HEK293 (cell line): Measurements from ENCODE around the gene ACVR2B.

ENCODE experiments used
- CTCF ChIP-seq: fragments of 450-650 bp; formaldehyde crosslinking; IDR thresholded peaks from 2 replicates; pipeline ENCODE4 v1.5.1; 2016; ENCODE audit warnings: missing biosample characterization, missing genetic modification characterization
- ZBTB20 ChIP-seq: fragments of 450-650 bp; formaldehyde crosslinking; IDR thresholded peaks from 2 replicates; pipeline ENCODE4 v1.5.1; 2016; ENCODE audit warnings: missing biosample characterization, missing genetic modification characterization
- ZFHX2 ChIP-seq: fragments of 450-650 bp; formaldehyde crosslinking; conservative IDR thresholded peaks from 2 replicates; pipeline ENCODE4 v1.5.1; 2016; ENCODE audit warnings: missing biosample characterization, missing genetic modification characterization
- ZNF138 ChIP-seq: fragments of 450-650 bp; formaldehyde crosslinking; IDR thresholded peaks from 2 replicates; pipeline ENCODE4 v1.5.1; 2016; ENCODE audit warnings: missing biosample characterization, missing genetic modification characterization, borderline replicate concordance
- ZNF146 ChIP-seq: fragments of 450-650 bp; formaldehyde crosslinking; IDR thresholded peaks from 2 replicates; pipeline ENCODE4 v1.5.1; 2016; ENCODE audit warnings: missing biosample characterization, missing genetic modification characterization
- ZNF26 ChIP-seq: fragments of 450-650 bp; formaldehyde crosslinking; IDR thresholded peaks from 2 replicates; pipeline ENCODE4 v1.5.1; 2016; ENCODE audit warnings: missing biosample characterization, missing genetic modification characterization
- ZNF350 ChIP-seq: fragments of 450-650 bp; formaldehyde crosslinking; IDR thresholded peaks from 2 replicates; pipeline ENCODE4 v1.5.0; 2017; ENCODE audit warnings: missing biosample characterization, mild to moderate bottlenecking, missing genetic modification characterization
- ZNF366 ChIP-seq: fragments of 450-650 bp; formaldehyde crosslinking; conservative IDR thresholded peaks from 2 replicates; pipeline ENCODE4 v1.5.1; 2016; ENCODE audit warnings: missing biosample characterization, missing genetic modification characterization
- ZNF585B ChIP-seq: fragments of 450-650 bp; formaldehyde crosslinking; IDR thresholded peaks from 2 replicates; pipeline ENCODE4 v1.5.1; 2016; ENCODE audit warnings: missing biosample characterization, missing genetic modification characterization
- ZNF626 ChIP-seq: fragments of 450-650 bp; sonication (Bioruptor Pico); formaldehyde crosslinking; IDR thresholded peaks from 2 replicates; pipeline ENCODE4 v1.5.1; 2018; ENCODE audit warnings: missing biosample characterization, missing genetic modification characterization, inconsistent platforms
- ZNF629 ChIP-seq: fragments of 450-650 bp; formaldehyde crosslinking; IDR thresholded peaks from 2 replicates; pipeline ENCODE4 v1.5.1; 2017; ENCODE audit warnings: missing biosample characterization, missing genetic modification characterization
- ZNF76 ChIP-seq: fragments of 450-650 bp; formaldehyde crosslinking; IDR thresholded peaks from 2 replicates; pipeline ENCODE4; 2016; ENCODE audit warnings: low read depth, missing biosample characterization, missing genetic modification characterization, borderline replicate concordance
- ZNF792 ChIP-seq: fragments of 450-650 bp; formaldehyde crosslinking; IDR thresholded peaks from 2 replicates; pipeline ENCODE4 v1.5.1; 2016; ENCODE audit warnings: missing biosample characterization, missing genetic modification characterization
- ZXDB ChIP-seq: fragments of 450-650 bp; formaldehyde crosslinking; IDR thresholded peaks from 2 replicates; pipeline ENCODE4 v1.5.1; 2016; ENCODE audit warnings: missing biosample characterization, missing genetic modification characterization

- TF ChIP-seq ZNF626 (tag by site-specific recombination): no peak
- TF ChIP-seq CTCF: no peak
- TF ChIP-seq ZNF585B (tag by site-specific recombination): no peak
- TF ChIP-seq ZNF629: peak; percentile 29; the same call in 1 of the 2 replicates
- TF ChIP-seq ZNF792 (tag by site-specific recombination): no peak
- TF ChIP-seq ZNF26: no peak
- no peak for TF ChIP-seq ZNF146 (tag by site-specific recombination)
- TF ChIP-seq ZNF138 (tag by site-specific recombination): no peak
- TF ChIP-seq ZXDB (tag by site-specific recombination): no peak
- no peak for TF ChIP-seq ZBTB20 (tag by site-specific recombination)
- TF ChIP-seq ZFHX2 (tag by site-specific recombination): no peak
- peak; percentile 21; the same call in 1 of the 2 replicates for TF ChIP-seq ZNF366 (tag by site-specific recombination)
- TF ChIP-seq ZNF76 (tag by site-specific recombination): no peak
- TF ChIP-seq ZNF350 (tag by site-specific recombination): no peak
Measured at GRCh38 chr3:38519000-38519399, 65.3 kb downstream of the ACVR2B start.
